Vagina (tissue), 2 donors: ENCODE results near the gene RAPH1. TPM values are rescaled to one million over a fixed set of nuclear protein-coding genes. Genes with fewer than 3 reads are reported as not detected.

ENCODE experiments used
- DNase-seq, 2 donors: peaks; one replicate each; pipeline ENCODE4 v3.0.0-alpha.2; 2017; ENCODE audit errors: extremely low spot score in 2 of 2
- H3K27ac ChIP-seq: fragments of 200-600 bp; sonication (generic); one replicate; pipeline ENCODE4 v1.5.1; 2019
- H3K27me3 ChIP-seq: fragments of 200-600 bp; sonication (generic); one replicate; pipeline ENCODE4 v1.5.1; 2019
- H3K36me3 ChIP-seq, 2 donors: fragments of 200-600 bp; sonication (generic); one replicate each; pipeline ENCODE4 v1.5.1; 2017 to 2019
- H3K4me1 ChIP-seq: fragments of 200-600 bp; sonication (generic); one replicate; pipeline ENCODE4 v1.5.1; 2019
- H3K4me3 ChIP-seq, 2 donors: fragments of 200-600 bp; sonication (generic); 1 replicate in 1 of 2; 2 replicates in 1 of 2; pipeline ENCODE4 v1.5.1; 2016 to 2019
- H3K9me3 ChIP-seq: fragments of 200-600 bp; sonication (generic); one replicate; pipeline ENCODE4 v1.5.1; 2019
- POLR2A ChIP-seq, 2 donors: fragments of 450-650 bp; IDR thresholded peaks; one replicate each; pipeline ENCODE4 v1.6.1; 2017; ENCODE audit warnings: antibody characterized with exemption in 2 of 2, mild to moderate bottlenecking in 2 of 2, moderate library complexity in 2 of 2
- POLR2AphosphoS5 ChIP-seq, 2 donors: sonication (generic); formaldehyde crosslinking; IDR thresholded peaks; one replicate each; pipeline ENCODE4 v1.9.0; 2017; ENCODE audit warnings: antibody characterized with exemption in 2 of 2, mild to moderate bottlenecking in 2 of 2, low read depth in 1 of 2; ENCODE audit not compliant: insufficient read depth in 1 of 2
- intact Hi-C: fragments of 100-400 bp; cut with DNase I; formaldehyde crosslinking; loops from one replicate; pipeline ENCODE4 v1.15.1; 2023
- total RNA-seq: library from RNA; depleted of rRNA; stranded (reverse); fragments of >200 nt; gene quantifications from one replicate; pipeline ENCODE4 v1.2.3, GENCODE V29; 2016
- TF ChIP-seq, protein P1 (sequence below), 3 experiments: fragments of 450-650 bp in 2 of 3; fragments of 200-600 bp in 1 of 3; sonication (generic) in 1 of 3; IDR thresholded peaks; one replicate each; pipeline ENCODE4 v1.5.1; 2017 to 2019; ENCODE audit warnings: antibody characterized with exemption in 3 of 3, mild to moderate bottlenecking in 2 of 3, moderate library complexity in 2 of 3

The RAPH1 gene
- total RNA-seq, 1 donor from 2014 or later: 22.6 TPM

DNA sequence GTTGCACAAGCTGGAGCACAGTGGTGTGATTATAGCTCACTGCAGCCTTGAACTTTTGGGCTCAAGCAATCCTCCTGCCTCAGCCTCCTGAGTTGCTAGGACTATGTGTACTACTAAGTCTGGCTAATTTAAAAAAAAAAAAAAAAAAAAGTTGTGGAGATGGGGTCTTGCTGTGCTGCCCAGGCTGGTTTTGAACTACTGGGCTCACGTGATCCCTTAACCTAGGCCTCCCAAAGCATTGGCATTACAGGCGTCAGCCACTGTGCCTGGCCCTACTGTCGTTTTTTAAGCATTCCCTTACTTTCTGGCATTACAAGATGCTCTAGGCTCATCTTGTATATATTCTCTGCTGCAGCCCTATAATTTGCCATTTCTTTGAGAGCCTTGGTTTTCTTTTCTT lies 88.3 kb downstream of the RAPH1 start:
- TF ChIP-seq, protein P1, sequence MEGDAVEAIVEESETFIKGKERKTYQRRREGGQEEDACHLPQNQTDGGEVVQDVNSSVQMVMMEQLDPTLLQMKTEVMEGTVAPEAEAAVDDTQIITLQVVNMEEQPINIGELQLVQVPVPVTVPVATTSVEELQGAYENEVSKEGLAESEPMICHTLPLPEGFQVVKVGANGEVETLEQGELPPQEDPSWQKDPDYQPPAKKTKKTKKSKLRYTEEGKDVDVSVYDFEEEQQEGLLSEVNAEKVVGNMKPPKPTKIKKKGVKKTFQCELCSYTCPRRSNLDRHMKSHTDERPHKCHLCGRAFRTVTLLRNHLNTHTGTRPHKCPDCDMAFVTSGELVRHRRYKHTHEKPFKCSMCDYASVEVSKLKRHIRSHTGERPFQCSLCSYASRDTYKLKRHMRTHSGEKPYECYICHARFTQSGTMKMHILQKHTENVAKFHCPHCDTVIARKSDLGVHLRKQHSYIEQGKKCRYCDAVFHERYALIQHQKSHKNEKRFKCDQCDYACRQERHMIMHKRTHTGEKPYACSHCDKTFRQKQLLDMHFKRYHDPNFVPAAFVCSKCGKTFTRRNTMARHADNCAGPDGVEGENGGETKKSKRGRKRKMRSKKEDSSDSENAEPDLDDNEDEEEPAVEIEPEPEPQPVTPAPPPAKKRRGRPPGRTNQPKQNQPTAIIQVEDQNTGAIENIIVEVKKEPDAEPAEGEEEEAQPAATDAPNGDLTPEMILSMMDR (IDR thresholded peaks at IDR 0.05): no peak
- TF ChIP-seq POLR2AphosphoS5 (IDR thresholded peaks at IDR 0.05; ENCODE audit: insufficient read depth in 1 of 2, low read depth in 1 of 2) (no peak), POLR2A (IDR thresholded peaks at IDR 0.05) (no peak)
- Histone ChIP-seq H3K9me3 (no peaks in the 10 kb centered on the region), H3K4me1 (no peaks in the 10 kb centered on the region), H3K27ac (no peak overlapping the region), H3K4me3 (no peak overlapping the region), H3K27me3 (no peaks in the 10 kb centered on the region), H3K36me3 (peaks cover 0 to 68% of the 10 kb centered on the region in 2 donors)
- intact Hi-C loops: no loop called here
- no peak for DNase-seq

DNA sequence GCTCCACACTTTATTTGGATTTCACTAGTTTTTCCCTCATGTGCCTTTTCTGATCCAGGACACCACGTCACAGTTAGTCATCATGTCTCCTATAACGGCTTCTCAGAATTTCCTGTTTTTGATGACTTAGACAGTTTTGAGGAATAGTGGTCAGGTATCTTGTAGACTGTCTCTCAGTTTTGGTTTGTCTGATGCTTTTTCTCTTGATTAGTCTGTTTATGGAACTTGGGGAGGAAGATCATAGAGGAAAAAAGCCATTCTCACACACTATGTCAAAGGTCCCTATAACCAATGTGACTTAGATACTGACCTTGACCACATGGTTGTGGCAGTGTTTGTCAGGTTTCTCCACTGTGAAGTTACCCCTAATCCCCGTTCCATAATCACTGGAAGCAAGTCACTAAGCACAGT lies 89.0 kb downstream of the RAPH1 start:
- Histone ChIP-seq H3K27ac (no peak overlapping the region), H3K27me3 (no peaks in the 10 kb centered on the region), H3K36me3 (peaks cover 0 to 68% of the 10 kb centered on the region in 2 donors), H3K9me3 (no peaks in the 10 kb centered on the region), H3K4me3 (no peak overlapping the region), H3K4me1 (no peaks in the 10 kb centered on the region)
- intact Hi-C loops: no loop called here
- no peak for DNase-seq
- TF ChIP-seq, protein P1 (IDR thresholded peaks at IDR 0.05): no peak
- TF ChIP-seq POLR2AphosphoS5 (IDR thresholded peaks at IDR 0.05; ENCODE audit: insufficient read depth in 1 of 2, low read depth in 1 of 2) (no peak), POLR2A (IDR thresholded peaks at IDR 0.05) (no peak)

GRCh38 chr2:203444738-203445137 lies 90.4 kb downstream of the RAPH1 start:
- H3K36me3 ChIP-seq: peaks cover 0 to 66% of the 10 kb centered on the region in 2 donors
- H3K27ac ChIP-seq: no peak overlapping the region
- no peak overlapping the region for H3K4me3 ChIP-seq
- TF ChIP-seq, protein P1 (IDR thresholded peaks at IDR 0.05): no peak
- TF ChIP-seq POLR2AphosphoS5 (IDR thresholded peaks at IDR 0.05; ENCODE audit: insufficient read depth in 1 of 2, low read depth in 1 of 2) (no peak), POLR2A (IDR thresholded peaks at IDR 0.05) (no peak)
- DNase-seq: no peak
- no peaks in the 10 kb centered on the region for H3K27me3 ChIP-seq
- H3K4me1 ChIP-seq: no peaks in the 10 kb centered on the region
- intact Hi-C loops: no loop called here
- H3K9me3 ChIP-seq: no peaks in the 10 kb centered on the region

DNA sequence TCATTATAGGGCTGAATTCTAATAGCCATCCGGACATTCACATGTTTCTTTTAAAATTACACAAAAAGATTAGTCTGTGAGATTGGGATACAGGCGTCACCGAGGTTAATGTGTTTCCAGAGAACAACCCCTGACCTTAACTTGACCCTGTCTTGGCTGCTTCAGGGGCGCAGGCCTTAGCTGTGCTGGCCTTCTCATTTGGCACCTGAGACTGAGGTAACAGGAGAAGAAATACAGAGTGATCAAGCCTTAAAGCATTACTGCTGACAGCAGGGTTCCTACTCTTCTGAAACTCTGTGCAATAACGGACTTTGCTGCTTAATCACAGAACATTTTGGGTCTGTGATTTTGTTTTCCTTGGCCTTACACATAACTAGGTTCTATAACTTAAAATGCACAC lies 92.6 kb downstream of the RAPH1 start:
- TF ChIP-seq POLR2AphosphoS5 (IDR thresholded peaks at IDR 0.05; ENCODE audit: insufficient read depth in 1 of 2, low read depth in 1 of 2) (no peak), POLR2A (IDR thresholded peaks at IDR 0.05) (no peak)
- TF ChIP-seq, protein P1 (IDR thresholded peaks at IDR 0.05): no peak

DNA sequence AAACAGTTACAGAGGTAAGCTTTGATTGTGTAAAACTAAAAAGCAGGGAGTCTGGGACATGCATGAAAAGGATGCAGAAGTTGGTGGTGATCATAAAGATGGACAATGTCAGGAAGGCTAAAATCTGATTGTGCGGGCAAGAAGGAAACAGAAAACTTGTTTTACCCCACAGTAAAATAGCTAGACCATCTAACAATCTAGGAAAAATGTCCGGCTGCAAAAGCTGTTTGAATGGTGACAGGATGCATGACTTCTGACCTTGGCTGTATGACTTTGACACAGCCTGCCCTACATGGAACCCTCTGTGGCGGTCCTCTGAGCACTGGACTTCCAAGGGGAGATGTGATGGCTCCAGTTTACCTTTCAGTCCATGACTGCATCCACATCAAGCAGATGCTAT lies 93.6 kb downstream of the RAPH1 start:
- Histone ChIP-seq H3K9me3 (no peaks in the 10 kb centered on the region), H3K4me1 (no peaks in the 10 kb centered on the region), H3K27ac (no peak overlapping the region), H3K4me3 (no peak overlapping the region), H3K36me3 (peaks cover 0 to 60% of the 10 kb centered on the region in 2 donors), H3K27me3 (no peaks in the 10 kb centered on the region)
- intact Hi-C loops: no loop called here
- DNase-seq: no peak
- TF ChIP-seq, protein P1 (IDR thresholded peaks at IDR 0.05): no peak
- no peak for TF ChIP-seq POLR2A (IDR thresholded peaks at IDR 0.05)
- no peak for TF ChIP-seq POLR2AphosphoS5 (IDR thresholded peaks at IDR 0.05; ENCODE audit: insufficient read depth in 1 of 2, low read depth in 1 of 2)

More for the DNA sequence above, 92.6 kb downstream of the RAPH1 start:
- Histone ChIP-seq H3K27me3 (no peaks in the 10 kb centered on the region), H3K36me3 (peaks cover 0 to 65% of the 10 kb centered on the region in 2 donors), H3K9me3 (no peaks in the 10 kb centered on the region), H3K4me3 (no peak overlapping the region), H3K27ac (no peak overlapping the region), H3K4me1 (no peaks in the 10 kb centered on the region)
- DNase-seq: no peak
- intact Hi-C loops: no loop called here
